B cell (primary cell): ENCODE data around the gene PRR23E. TPM values are rescaled to one million over a fixed set of nuclear protein-coding genes. Genes with fewer than 3 reads are reported as not detected.

Source experiments
- ATAC-seq: fragments of 200-7000 bp; cut with Tn5 transposase; one replicate; pipeline ENCODE4 v1.10.0; 2021; ENCODE audit warnings: low read depth, mild to moderate bottlenecking, moderate number of reproducible peaks, moderate library complexity
- CTCF ChIA-PET: fragments of 350-600 bp; sonication (Branson Sonifier 250); formaldehyde crosslinking; loops from one replicate; lab custom pipeline; 2021; ENCODE audit warnings: antibody characterized with exemption, inconsistent platforms; lab: Charles Lee
- POLR2A ChIA-PET: fragments of 350-600 bp; sonication (Branson Sonifier 250); formaldehyde crosslinking; loops from one replicate; lab custom pipeline; 2021; ENCODE audit warnings: antibody characterized with exemption; lab: Charles Lee
- DNase-seq: peaks from one replicate; pipeline ENCODE4 v3.0.0; 2013
- H2AFZ ChIP-seq: 2 replicates; pipeline ENCODE4 v1.6.1; 2012; ENCODE audit warnings: mild to moderate bottlenecking, low read depth, low read length; ENCODE audit not compliant: insufficient read depth, poor library complexity, severe bottlenecking
- H3K27ac ChIP-seq, 2 donors: 1 replicate in 1 of 2; 2 replicates in 1 of 2; pipeline ENCODE4 v1.5.1; 2012 to 2013; ENCODE audit warnings: low read length in 2 of 2, mild to moderate bottlenecking in 2 of 2, moderate library complexity in 1 of 2
- H3K27me3 ChIP-seq, 4 experiments: fragments of 200-600 bp in 1 of 4; sonication (generic) in 1 of 4; replicated peaks in 1 of 4; 1 replicate in 2 of 4; 2 replicates in 2 of 4; pipeline versions ENCODE4 v1.6.1 to v1.7.0; 2013 to 2016; ENCODE audit warnings: low read length in 3 of 4, mild to moderate bottlenecking in 2 of 4, mixed read lengths in 1 of 4, moderate library complexity in 1 of 4; ENCODE audit not compliant: insufficient read depth in 4 of 4, control insufficient read depth in 3 of 4; ENCODE audit errors: control extremely low read depth in 1 of 4
- H3K36me3 ChIP-seq, 2 experiments: replicated peaks in 1 of 2; 1 replicate in 1 of 2; 2 replicates in 1 of 2; pipeline versions ENCODE4 v1.6.1 to v1.7.1; 2013; ENCODE audit warnings: low read length in 1 of 2; ENCODE audit not compliant: insufficient read depth in 2 of 2, control insufficient read depth in 1 of 2; ENCODE audit errors: control extremely low read depth in 1 of 2, extremely low read depth in 1 of 2
- H3K4me1 ChIP-seq, 2 donors: fragments of 200-600 bp in 1 of 2; sonication (generic) in 1 of 2; 1 replicate in 1 of 2; 2 replicates in 1 of 2; pipeline versions ENCODE4 v1.5.1 to v1.6.1; 2013 to 2017; ENCODE audit warnings: low read length in 2 of 2; ENCODE audit not compliant: control insufficient read depth in 2 of 2, insufficient read depth in 2 of 2
- H3K4me2 ChIP-seq: replicated peaks from 2 replicates; pipeline ENCODE3; 2012; ENCODE audit warnings: mild to moderate bottlenecking, low read depth, low read length; ENCODE audit not compliant: poor library complexity, severe bottlenecking
- H3K4me3 ChIP-seq, 5 experiments: fragments of 200-600 bp in 1 of 5; sonication (generic) in 1 of 5; 1 replicate in 3 of 5; 2 replicates in 2 of 5; pipeline versions ENCODE4 v1.5.1 to v1.7.0; 2011 to 2016; ENCODE audit warnings: low read length in 4 of 5, mild to moderate bottlenecking in 4 of 5, low read depth in 2 of 5, control low read depth in 1 of 5, moderate library complexity in 1 of 5; ENCODE audit not compliant: insufficient read depth in 1 of 5; ENCODE audit errors: control extremely low read depth in 1 of 5, extremely low read depth in 1 of 5
- H3K79me2 ChIP-seq: fragments of 200-600 bp; sonication (generic); one replicate; pipeline ENCODE4 v1.6.0; 2016; ENCODE audit warnings: low read length; ENCODE audit not compliant: control insufficient read depth, insufficient read depth
- H3K9ac ChIP-seq: fragments of 200-600 bp; sonication (generic); 2 replicates; pipeline ENCODE4 v1.6.1; 2017; ENCODE audit warnings: mild to moderate bottlenecking, low read length, moderate library complexity
- H3K9me3 ChIP-seq, 3 donors: one replicate each; pipeline versions ENCODE4 v1.6.1 to v1.7.1; 2013; ENCODE audit warnings: low read length in 2 of 3; ENCODE audit not compliant: control insufficient read depth in 2 of 3, insufficient read depth in 1 of 3; ENCODE audit errors: control extremely low read depth in 1 of 3
- H4K20me1 ChIP-seq: 2 replicates; pipeline ENCODE4 v1.6.0; 2012; ENCODE audit warnings: mild to moderate bottlenecking, low read length; ENCODE audit not compliant: insufficient read depth, control insufficient read depth, poor library complexity, severe bottlenecking
- H3K27ac Mint-ChIP-seq: one replicate; pipeline ENCODE4 v1.8.0; 2021; ENCODE audit warnings: mixed read lengths
- H3K27me3 Mint-ChIP-seq: one replicate; pipeline ENCODE4 v1.8.0; 2021; ENCODE audit warnings: mixed read lengths
- H3K4me1 Mint-ChIP-seq: one replicate; pipeline ENCODE4 v1.8.0; 2021; ENCODE audit warnings: mixed read lengths
- H3K4me3 Mint-ChIP-seq: one replicate; pipeline ENCODE4 v1.8.0; 2021; ENCODE audit warnings: mixed read lengths
- H3K9me3 Mint-ChIP-seq: one replicate; pipeline ENCODE4 v1.8.0; 2022; ENCODE audit warnings: mixed read lengths; ENCODE audit not compliant: insufficient read depth
- EZH2 ChIP-seq: IDR thresholded peaks from 2 replicates; pipeline ENCODE4 v1.6.1; 2012; ENCODE audit warnings: borderline replicate concordance, low read depth, mild to moderate bottlenecking, moderate library complexity, low read length; ENCODE audit not compliant: insufficient read depth, poor library complexity, severe bottlenecking
- WGBS: methylation state at CpG from one replicate; pipeline ENCODE4 v1.1.5; 2013; ENCODE audit warnings: missing lambda C conversion rate; ENCODE audit not compliant: insufficient coverage; 5-methylcytosine and 5-hydroxymethylcytosine counted together
- intact Hi-C: fragments of 100-400 bp; cut with micrococcal nuclease; formaldehyde crosslinking; loops from one replicate; pipeline ENCODE4 v1.10.0; 2022
- polyA plus RNA-seq: library from polyadenylated mRNA; depleted of rRNA; stranded (reverse); fragments of >200 nt; gene quantifications from 2 replicates; pipeline ENCODE4 v1.2.3, GENCODE V29; 2012
- total RNA-seq, 2 donors: library from RNA; stranded (reverse); fragments of 120-200 nt in 1 of 2; gene quantifications; 1 replicate in 1 of 2; 2 replicates in 1 of 2; pipeline versions ENCODE4 v1.2.3 to v1.2.4, GENCODE V29; 2013 to 2022
- TF ChIP-seq, protein P1 (sequence below): fragments of 200-600 bp; IDR thresholded peaks from one replicate; pipeline ENCODE4 v1.8.0; 2022; ENCODE audit warnings: antibody characterized with exemption, mild to moderate bottlenecking

Gene PRR23E
- total and polyA plus RNA-seq, 2 donors (not counting 1 experiment from before 2014, with no cell fraction given): not detected

DNA sequence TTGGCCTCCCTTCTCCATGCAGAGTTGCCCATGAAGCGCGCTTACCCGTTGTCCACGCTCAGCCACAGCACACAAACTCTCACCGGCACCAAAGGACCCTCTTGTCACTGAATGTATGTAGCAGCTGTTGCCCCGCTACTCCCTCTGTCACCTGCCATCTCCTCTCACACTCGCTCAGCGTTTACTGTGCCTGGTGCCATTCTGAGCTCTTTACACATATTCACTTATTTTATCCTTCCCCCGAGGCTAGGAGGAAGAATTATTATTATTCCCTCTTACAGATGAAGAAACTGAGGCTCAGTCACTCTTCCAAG is 41.7 kb upstream of the PRR23E start:
- Histone ChIP-seq H3K4me1 (no peaks in the 10 kb centered on the region), H3K79me2 (no peaks in the 10 kb centered on the region), H3K9me3 (peaks cover 0 to 11% (median 0%) of the 10 kb centered on the region in 3 donors), H3K4me3 (no peak overlapping the region), H4K20me1 (no peaks in the 10 kb centered on the region), H2AFZ (no peak overlapping the region), H3K27me3 (no peaks in the 10 kb centered on the region), H3K36me3 (no peaks in the 10 kb centered on the region), H3K27ac (no peak overlapping the region), H3K4me2 (no peak overlapping the region), H3K9ac (no peak overlapping the region)
- ChIA-PET CTCF (no interaction called here), POLR2A (no interaction called here)
- DNase-seq (no peak), ATAC-seq (no peak)
- H3K4me1 Mint-ChIP-seq: no peaks in the 10 kb centered on the region
- H3K9me3 Mint-ChIP-seq: no peaks in the 10 kb centered on the region
- intact Hi-C loops: no loop called here
- no peak overlapping the region for H3K4me3 Mint-ChIP-seq
- TF ChIP-seq, protein P1, sequence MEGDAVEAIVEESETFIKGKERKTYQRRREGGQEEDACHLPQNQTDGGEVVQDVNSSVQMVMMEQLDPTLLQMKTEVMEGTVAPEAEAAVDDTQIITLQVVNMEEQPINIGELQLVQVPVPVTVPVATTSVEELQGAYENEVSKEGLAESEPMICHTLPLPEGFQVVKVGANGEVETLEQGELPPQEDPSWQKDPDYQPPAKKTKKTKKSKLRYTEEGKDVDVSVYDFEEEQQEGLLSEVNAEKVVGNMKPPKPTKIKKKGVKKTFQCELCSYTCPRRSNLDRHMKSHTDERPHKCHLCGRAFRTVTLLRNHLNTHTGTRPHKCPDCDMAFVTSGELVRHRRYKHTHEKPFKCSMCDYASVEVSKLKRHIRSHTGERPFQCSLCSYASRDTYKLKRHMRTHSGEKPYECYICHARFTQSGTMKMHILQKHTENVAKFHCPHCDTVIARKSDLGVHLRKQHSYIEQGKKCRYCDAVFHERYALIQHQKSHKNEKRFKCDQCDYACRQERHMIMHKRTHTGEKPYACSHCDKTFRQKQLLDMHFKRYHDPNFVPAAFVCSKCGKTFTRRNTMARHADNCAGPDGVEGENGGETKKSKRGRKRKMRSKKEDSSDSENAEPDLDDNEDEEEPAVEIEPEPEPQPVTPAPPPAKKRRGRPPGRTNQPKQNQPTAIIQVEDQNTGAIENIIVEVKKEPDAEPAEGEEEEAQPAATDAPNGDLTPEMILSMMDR: no peak
- no peak for TF ChIP-seq EZH2
- WGBS: 90% methylated on average over 8 of the region's 9 CpGs
- H3K27me3 Mint-ChIP-seq: peaks cover 13% of the 10 kb centered on the region
- H3K27ac Mint-ChIP-seq: no peak overlapping the region

- Histone ChIP-seq H3K27ac (no peak overlapping the region), H3K36me3 (no peaks in the 10 kb centered on the region), H2AFZ (no peak overlapping the region), H4K20me1 (no peaks in the 10 kb centered on the region), H3K9me3 (peaks cover 0 to 11% (median 0%) of the 10 kb centered on the region in 3 donors), H3K27me3 (no peaks in the 10 kb centered on the region), H3K9ac (no peak overlapping the region), H3K79me2 (no peaks in the 10 kb centered on the region), H3K4me1 (no peaks in the 10 kb centered on the region), H3K4me2 (no peak overlapping the region), H3K4me3 (no peak overlapping the region)
- no peak overlapping the region for H3K27ac Mint-ChIP-seq
- H3K4me1 Mint-ChIP-seq: no peaks in the 10 kb centered on the region
- CTCF ChIA-PET: no interaction called here
- TF ChIP-seq EZH2: no peak
- TF ChIP-seq, protein P1: no peak
- H3K9me3 Mint-ChIP-seq: no peaks in the 10 kb centered on the region
- POLR2A ChIA-PET: no interaction called here
- H3K4me3 Mint-ChIP-seq: no peak overlapping the region
- WGBS: no CpG with 5 or more reads among the region's 2 CpGs
- H3K27me3 Mint-ChIP-seq: peaks cover 13% of the 10 kb centered on the region
- ATAC-seq: no peak
- intact Hi-C loops: no loop called here
- no peak for DNase-seq
These were observed 40.8 kb upstream of the PRR23E start for GRCh38 chr3:127151992-127152650.
